SU-DHL-6 (cell line): ENCODE measurements around the gene LTC4S.

ENCODE experiments used
- H2AFZ ChIP-seq: fragments of 200-600 bp; sonication (generic); 2 replicates; pipeline ENCODE4 v1.6.1; 2014; ENCODE audit warnings: low read depth, mild to moderate bottlenecking, moderate library complexity, mixed read lengths, antibody characterized with exemption, low read length; ENCODE audit not compliant: severe bottlenecking
- H3F3A ChIP-seq: fragments of 200-600 bp; shearing (Covaris generic); 2 replicates; pipeline ENCODE4 v1.6.0; 2016; ENCODE audit warnings: antibody characterized with exemption, mild to moderate bottlenecking; ENCODE audit not compliant: insufficient read depth
- H3K27ac ChIP-seq: fragments of 200-600 bp; sonication (generic); 2 replicates; pipeline ENCODE4 v1.5.1; 2016; ENCODE audit warnings: low read depth, mild to moderate bottlenecking, low read length, moderate library complexity, mixed read lengths
- H3K27me3 ChIP-seq: fragments of 200-600 bp; sonication (generic), shearing (Covaris generic); 2 replicates; pipeline ENCODE4 v1.6.0; 2014; ENCODE audit warnings: mild to moderate bottlenecking, low read length
- H3K36me3 ChIP-seq: fragments of 200-600 bp; sonication (generic); 2 replicates; pipeline ENCODE4 v1.6.1; 2014; ENCODE audit warnings: mild to moderate bottlenecking, low read length, mixed read lengths
- H3K4me2 ChIP-seq: fragments of 300-600, 200-600 bp; shearing (Covaris generic), sonication (generic); 2 replicates; pipeline ENCODE4 v1.6.0; 2014; ENCODE audit warnings: low read length, low read depth, mild to moderate bottlenecking; ENCODE audit not compliant: poor library complexity, severe bottlenecking
- H3K4me3 ChIP-seq: fragments of 200-600 bp; sonication (generic); 2 replicates; pipeline ENCODE4 v1.5.1; 2014; ENCODE audit warnings: antibody characterized with exemption, low read length, mild to moderate bottlenecking, mixed read lengths; ENCODE audit not compliant: insufficient read depth, poor library complexity, severe bottlenecking
- H3K79me2 ChIP-seq: fragments of 200-600 bp; sonication (generic); 2 replicates; pipeline ENCODE4 v1.6.1; 2014; ENCODE audit warnings: mild to moderate bottlenecking, low read length, moderate library complexity; ENCODE audit not compliant: insufficient read depth
- H3K9ac ChIP-seq: fragments of 200-600 bp; sonication (generic); 2 replicates; pipeline ENCODE4 v1.7.0; 2014; ENCODE audit warnings: mild to moderate bottlenecking, low read length
- H3K9me2 ChIP-seq: fragments of 200-600 bp; sonication (generic); replicated peaks from 2 replicates; pipeline ENCODE4 v1.6.1; 2014; ENCODE audit warnings: low read length; ENCODE audit not compliant: insufficient read depth
- H3K9me3 ChIP-seq: fragments of 200-600 bp; sonication (generic); 2 replicates; pipeline ENCODE4 v1.6.1; 2014; ENCODE audit warnings: low read length, mixed read lengths; ENCODE audit not compliant: insufficient read depth
- H4K20me1 ChIP-seq: fragments of 200-600 bp; sonication (generic); 2 replicates; pipeline ENCODE4 v1.6.1; 2014; ENCODE audit warnings: low read depth, mild to moderate bottlenecking, antibody characterized with exemption, low read length, moderate library complexity, mixed read lengths
- EZH2phosphoT487 ChIP-seq: fragments of 200-600 bp; sonication (generic), shearing (Covaris generic); conservative IDR thresholded peaks from 2 replicates; pipeline ENCODE4 v1.6.1; 2018; ENCODE audit warnings: mild to moderate bottlenecking, antibody characterized with exemption, low read length, moderate library complexity, mixed read lengths
- TF ChIP-seq, protein P1 (sequence below): fragments of 200-600 bp; sonication (generic); IDR thresholded peaks from one replicate; pipeline ENCODE4 v1.5.1; 2017; ENCODE audit warnings: antibody characterized with exemption, mild to moderate bottlenecking, low read length, moderate library complexity; ENCODE audit not compliant: insufficient read depth, poor library complexity, severe bottlenecking

LTC4S gene

DNA sequence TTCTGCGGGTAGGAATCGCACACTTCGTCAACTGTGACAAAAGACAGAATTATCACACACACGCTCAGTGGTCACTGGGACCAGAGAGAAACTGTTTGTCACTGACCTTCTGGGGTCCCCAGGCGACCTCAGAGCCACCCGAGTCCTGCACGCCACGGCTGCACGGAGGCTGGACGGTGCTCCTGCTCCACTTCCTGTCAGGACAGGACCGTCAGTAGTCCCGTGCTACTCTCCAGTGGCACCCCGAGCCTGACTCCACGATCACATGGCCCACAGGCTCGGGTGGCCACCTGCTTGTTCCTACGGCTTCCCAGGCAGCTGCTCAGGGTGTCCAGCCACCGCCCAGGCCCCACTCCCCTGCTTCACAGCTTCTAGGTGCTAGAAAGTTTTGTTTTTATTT, 47.0 kb downstream of the LTC4S start:
- no peaks in the 10 kb centered on the region for H3K9me2 ChIP-seq
- H3K9me3 ChIP-seq: no peaks in the 10 kb centered on the region
- H3K27ac ChIP-seq: no peak overlapping the region
- no peaks in the 10 kb centered on the region for H3F3A ChIP-seq
- no peak overlapping the region for H3K9ac ChIP-seq
- no peak overlapping the region for H3K4me3 ChIP-seq
- TF ChIP-seq, protein P1, sequence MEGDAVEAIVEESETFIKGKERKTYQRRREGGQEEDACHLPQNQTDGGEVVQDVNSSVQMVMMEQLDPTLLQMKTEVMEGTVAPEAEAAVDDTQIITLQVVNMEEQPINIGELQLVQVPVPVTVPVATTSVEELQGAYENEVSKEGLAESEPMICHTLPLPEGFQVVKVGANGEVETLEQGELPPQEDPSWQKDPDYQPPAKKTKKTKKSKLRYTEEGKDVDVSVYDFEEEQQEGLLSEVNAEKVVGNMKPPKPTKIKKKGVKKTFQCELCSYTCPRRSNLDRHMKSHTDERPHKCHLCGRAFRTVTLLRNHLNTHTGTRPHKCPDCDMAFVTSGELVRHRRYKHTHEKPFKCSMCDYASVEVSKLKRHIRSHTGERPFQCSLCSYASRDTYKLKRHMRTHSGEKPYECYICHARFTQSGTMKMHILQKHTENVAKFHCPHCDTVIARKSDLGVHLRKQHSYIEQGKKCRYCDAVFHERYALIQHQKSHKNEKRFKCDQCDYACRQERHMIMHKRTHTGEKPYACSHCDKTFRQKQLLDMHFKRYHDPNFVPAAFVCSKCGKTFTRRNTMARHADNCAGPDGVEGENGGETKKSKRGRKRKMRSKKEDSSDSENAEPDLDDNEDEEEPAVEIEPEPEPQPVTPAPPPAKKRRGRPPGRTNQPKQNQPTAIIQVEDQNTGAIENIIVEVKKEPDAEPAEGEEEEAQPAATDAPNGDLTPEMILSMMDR: no peak
- TF ChIP-seq EZH2phosphoT487: no peak
- H3K79me2 ChIP-seq: no peaks in the 10 kb centered on the region
- no peak overlapping the region for H2AFZ ChIP-seq
- no peaks in the 10 kb centered on the region for H3K27me3 ChIP-seq
- H3K4me2 ChIP-seq: no peak overlapping the region
- no peaks in the 10 kb centered on the region for H4K20me1 ChIP-seq
- H3K36me3 ChIP-seq: no peaks in the 10 kb centered on the region

DNA sequence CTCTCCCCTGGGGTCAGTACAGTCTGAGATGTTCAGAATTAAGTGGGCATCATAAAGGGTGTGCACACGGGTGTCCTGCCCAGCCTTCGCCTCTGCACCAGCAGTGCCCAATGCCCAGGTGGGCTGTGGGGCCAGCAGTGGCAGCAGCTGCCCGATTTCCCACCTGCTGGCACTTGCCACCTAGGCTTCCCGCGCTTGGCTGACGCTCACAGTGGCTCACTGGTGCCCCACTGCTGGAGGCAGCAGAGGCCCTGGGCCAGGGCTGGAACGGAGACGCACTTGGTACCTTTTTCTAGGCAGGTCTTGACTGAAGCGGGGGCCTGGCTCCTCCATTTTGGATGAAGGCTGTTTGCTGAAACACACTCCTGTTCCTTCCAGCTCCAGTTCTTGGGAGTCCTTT, 47.8 kb downstream of the LTC4S start:
- no peaks in the 10 kb centered on the region for H3K9me3 ChIP-seq
- no peak overlapping the region for H2AFZ ChIP-seq
- no peaks in the 10 kb centered on the region for H3K36me3 ChIP-seq

More for the DNA sequence above, 47.8 kb downstream of the LTC4S start:
- Histone ChIP-seq H3K79me2 (no peaks in the 10 kb centered on the region), H3F3A (no peaks in the 10 kb centered on the region), H3K4me3 (no peak overlapping the region), H3K27me3 (no peaks in the 10 kb centered on the region), H4K20me1 (no peaks in the 10 kb centered on the region), H3K9ac (no peak overlapping the region), H3K9me2 (no peaks in the 10 kb centered on the region), H3K27ac (no peak overlapping the region), H3K4me2 (no peak overlapping the region)
- TF ChIP-seq, protein P1: no peak
- no peak for TF ChIP-seq EZH2phosphoT487
